Effector memory CD4-positive, alpha-beta T cell (primary cell): ENCODE measurements around the gene CXCL1.
"Not testable (repeated sequence)": the region's sequence is repeated elsewhere in the genome, so short reads cannot be mapped to it uniquely, and the experiment has no call there.

Experiments
- DNase-seq, 3 donors: peaks; one replicate each; pipeline ENCODE4 v3.0.0-alpha.2; 2020
- H3K27ac ChIP-seq: 2 replicates; pipeline ENCODE4 v1.7.0; 2013; ENCODE audit warnings: mild to moderate bottlenecking, low read length, moderate library complexity; ENCODE audit not compliant: insufficient read depth, poor library complexity, severe bottlenecking
- H3K27me3 ChIP-seq: replicated peaks from 2 replicates; pipeline ENCODE4 v1.7.0; 2013; ENCODE audit warnings: mild to moderate bottlenecking, low read length; ENCODE audit not compliant: insufficient read depth, control insufficient read depth, poor library complexity, severe bottlenecking
- H3K36me3 ChIP-seq: 2 replicates; pipeline ENCODE4 v1.7.0; 2013; ENCODE audit warnings: mild to moderate bottlenecking, low read length, moderate library complexity; ENCODE audit not compliant: control insufficient read depth, insufficient read depth
- H3K4me1 ChIP-seq: 2 replicates; pipeline ENCODE4 v1.7.0; 2013; ENCODE audit warnings: low read length, mild to moderate bottlenecking; ENCODE audit not compliant: control insufficient read depth, insufficient read depth, poor library complexity, severe bottlenecking
- H3K4me3 ChIP-seq: 2 replicates; pipeline ENCODE4 v1.7.0; 2013; ENCODE audit warnings: low read length, low read depth, mild to moderate bottlenecking; ENCODE audit not compliant: insufficient read depth, poor library complexity, severe bottlenecking
- H3K9me3 ChIP-seq: 2 replicates; pipeline ENCODE4 v1.7.0; 2013; ENCODE audit warnings: mild to moderate bottlenecking, low read length, moderate library complexity; ENCODE audit not compliant: control insufficient read depth

The CXCL1 gene

GRCh38 chr4:73895201-73896175 is 26.3 kb downstream of the CXCL1 start:
- DNase-seq, result no peak
- Histone ChIP-seq H3K4me3 (no peak overlapping the region), H3K27me3 (no peaks in the 10 kb centered on the region), H3K36me3 (no peaks in the 10 kb centered on the region), H3K4me1 (no peaks in the 10 kb centered on the region), H3K27ac (no peak overlapping the region), H3K9me3 (no peaks in the 10 kb centered on the region)

GRCh38 chr4:73896416-73896815 is 27.2 kb downstream of the CXCL1 start:
- Histone ChIP-seq H3K36me3 (no peaks in the 10 kb centered on the region), H3K4me1 (no peaks in the 10 kb centered on the region), H3K4me3 (no peak overlapping the region), H3K27me3 (no peaks in the 10 kb centered on the region), H3K27ac (no peak overlapping the region), H3K9me3 (no peaks in the 10 kb centered on the region)
- no peak for DNase-seq

- Histone ChIP-seq H3K27me3 (no peaks in the 10 kb centered on the region), H3K9me3 (no peaks in the 10 kb centered on the region), H3K27ac (no peak overlapping the region), H3K36me3 (no peaks in the 10 kb centered on the region), H3K4me1 (no peaks in the 10 kb centered on the region), H3K4me3 (no peak overlapping the region)
- no peak for DNase-seq
Measured at GRCh38 chr4:73897380-73898136, 28.4 kb downstream of the CXCL1 start.

GRCh38 chr4:73899338-73899737 is 30.1 kb downstream of the CXCL1 start:
- H3K27ac ChIP-seq, H3K9me3 ChIP-seq, H3K4me1 ChIP-seq, H3K4me3 ChIP-seq, H3K36me3 ChIP-seq, H3K27me3 ChIP-seq, DNase-seq: not testable (repeated sequence)

GRCh38 chr4:73901031-73901430 is 31.8 kb downstream of the CXCL1 start:
- Histone ChIP-seq H3K27ac (no peak overlapping the region), H3K4me1 (no peaks in the 10 kb centered on the region), H3K36me3 (no peaks in the 10 kb centered on the region), H3K27me3 (no peaks in the 10 kb centered on the region), H3K9me3 (no peaks in the 10 kb centered on the region), H3K4me3 (no peak overlapping the region)
- no peak for DNase-seq

- H3K4me3 ChIP-seq, result no peak overlapping the region
- no peaks in the 10 kb centered on the region for H3K36me3 ChIP-seq
- H3K4me1 ChIP-seq, result no peaks in the 10 kb centered on the region
- no peaks in the 10 kb centered on the region for H3K27me3 ChIP-seq
- no peak for DNase-seq
- no peak overlapping the region for H3K27ac ChIP-seq
- H3K9me3 ChIP-seq, result no peaks in the 10 kb centered on the region
Measured at GRCh38 chr4:73902038-73902637, 32.9 kb downstream of the CXCL1 start.

GRCh38 chr4:73902817-73903547 is 33.8 kb downstream of the CXCL1 start:
- Histone ChIP-seq H3K9me3 (no peaks in the 10 kb centered on the region), H3K27ac (no peak overlapping the region), H3K4me3 (no peak overlapping the region), H3K36me3 (no peaks in the 10 kb centered on the region), H3K4me1 (no peaks in the 10 kb centered on the region), H3K27me3 (no peaks in the 10 kb centered on the region)
- no peak for DNase-seq

GRCh38 chr4:73904491-73904890 is 35.3 kb downstream of the CXCL1 start:
- Histone ChIP-seq H3K4me1 (no peaks in the 10 kb centered on the region), H3K27ac (no peak overlapping the region), H3K27me3 (no peaks in the 10 kb centered on the region), H3K36me3 (no peaks in the 10 kb centered on the region), H3K4me3 (no peak overlapping the region), H3K9me3 (no peaks in the 10 kb centered on the region)
- no peak for DNase-seq

GRCh38 chr4:73908965-73909364 is 39.8 kb downstream of the CXCL1 start:
- no peaks in the 10 kb centered on the region for H3K9me3 ChIP-seq
- no peak for DNase-seq
- H3K4me3 ChIP-seq, result no peak overlapping the region
- H3K36me3 ChIP-seq, result no peaks in the 10 kb centered on the region
- no peaks in the 10 kb centered on the region for H3K4me1 ChIP-seq
- no peaks in the 10 kb centered on the region for H3K27me3 ChIP-seq
- H3K27ac ChIP-seq, result no peak overlapping the region
